ENCODE data around the gene NYAP2. TPM values are rescaled to one million over a fixed set of nuclear protein-coding genes. Genes with fewer than 3 reads are reported as not detected.

Gene NYAP2
- total and polyA plus RNA-seq, 10 of the 15 experiments (the other 5 are each of a cell fraction or from before 2014, with no cell fraction given) = 0.03 TPM; not detected in 9

- ATAC-seq (no peak), FAIRE-seq (no peak), DNase-seq (ENCODE audit: low read depth, low spot score) (no peak)
- Histone ChIP-seq H3K27ac (ENCODE audit: control insufficient read depth, insufficient read depth) (no peak overlapping the region), H3K4me1 (ENCODE audit: control insufficient read depth, insufficient read depth, low read length) (no peaks in the 10 kb centered on the region), H3K36me3 (ENCODE audit: control insufficient read depth in 2 of 2, insufficient read depth in 2 of 2, low read length in 1 of 2) (no peaks in the 10 kb centered on the region), H3K9ac (ENCODE audit: control insufficient read depth, insufficient read depth, low read length) (no peak overlapping the region), H4K20me1 (ENCODE audit: control insufficient read depth, insufficient read depth) (no peaks in the 10 kb centered on the region), H3K4me2 (ENCODE audit: control insufficient read depth, insufficient read depth) (no peak overlapping the region), H3K4me3 (no peak overlapping the region), H3K27me3 (replicated peaks in 1 of 2; ENCODE audit: control insufficient read depth in 2 of 2, insufficient read depth in 2 of 2, low read length in 1 of 2) (no peaks in the 10 kb centered on the region), H3K79me2 (ENCODE audit: control insufficient read depth, insufficient read depth, low read length) (no peaks in the 10 kb centered on the region), H3K9me3 (replicated peaks; ENCODE audit: control insufficient read depth, insufficient read depth, low read length) (no peaks in the 10 kb centered on the region), H2AFZ (ENCODE audit: control insufficient read depth, low read depth, low read length) (no peak overlapping the region)
- WGBS (ENCODE audit: insufficient coverage, insufficient replicate concordance, low lambda C conversion rate, missing lambda C conversion rate) = 15% methylated on average over 4 of the region's 4 CpGs
- TF ChIP-seq MEF2A (IDR thresholded peaks at IDR 0.05; ENCODE audit: insufficient read depth, low read depth, low read length) (no peak), RFX5 (IDR thresholded peaks at IDR 0.05; ENCODE audit: low read depth, low read length) (no peak), ZZZ3 (IDR thresholded peaks at IDR 0.05; ENCODE audit: control insufficient read depth, insufficient read length, low read depth) (no peak), RCOR1 (conservative IDR thresholded peaks at IDR 0.05; ENCODE audit: low read depth, low read length) (no peak), RELA (IDR thresholded peaks at IDR 0.05; ENCODE audit: borderline replicate concordance, partially characterized antibody) (no peak), IRF5 (IDR thresholded peaks at IDR 0.05; ENCODE audit: borderline replicate concordance) (no peak), PAX5 (IDR thresholded peaks at IDR 0.05; ENCODE audit: borderline replicate concordance, low read depth, low read length) (no peak), TARDBP (IDR thresholded peaks at IDR 0.05; ENCODE audit: borderline replicate concordance) (no peak), ZNF592 (IDR thresholded peaks at IDR 0.05) (no peak), RAD21 (IDR thresholded peaks at IDR 0.05; ENCODE audit: insufficient read depth, low read depth, low read length) (no peak), TCF12 (IDR thresholded peaks at IDR 0.05; ENCODE audit: low read depth, low read length) (no peak), PML (IDR thresholded peaks at IDR 0.05; ENCODE audit: low read length) (no peak)
- intact Hi-C loops (cut with micrococcal nuclease; ENCODE audit: unreplicated experiment) (no loop called here), in situ Hi-C loops (cut with MboI) (no loop called here)
- CTCF ChIA-PET = no interaction called here
- POLR2A ChIA-PET = no interaction called here
- SMC1A ChIA-PET (ENCODE audit: uncharacterized antibody, unreplicated experiment) = interaction anchor here (1.0 kb wide), 1 partner anchor 9 kb away, joined by 3 read pairs; no protein-coding TSS in a partner anchor
- no TSS peak for BruUV-seq (replicated peaks)
- RAD21 ChIA-PET (ENCODE audit: unreplicated experiment) = interaction anchor here (0.8 kb wide), 1 partner anchor 43 kb away, joined by 3 read pairs; no protein-coding TSS in a partner anchor
Measured at GRCh38 chr2:225616372-225616771, 216.9 kb downstream of the NYAP2 start.

All from GM12878 (cell line).